MM.1S (cell line): Measurements from ENCODE around the gene SLC15A3.

Source experiments
- DNase-seq: peaks from one replicate; pipeline ENCODE4 v3.0.0-alpha.2; 2015
- H2AFZ ChIP-seq: fragments of 300-600 bp; sonication (generic); 2 replicates; pipeline ENCODE4 v1.6.0; 2016; ENCODE audit warnings: antibody characterized with exemption, low read length
- H3F3A ChIP-seq: fragments of 300-600 bp; sonication (generic); 2 replicates; pipeline ENCODE4 v1.6.1; 2016; ENCODE audit warnings: mild to moderate bottlenecking, antibody characterized with exemption, low read length, moderate library complexity, mixed read lengths; ENCODE audit not compliant: insufficient read depth
- H3K27ac ChIP-seq: fragments of 300-600 bp; sonication (generic); 2 replicates; pipeline ENCODE4 v1.5.1; 2016; ENCODE audit warnings: mild to moderate bottlenecking, low read length
- H3K27me3 ChIP-seq: fragments of 300-600 bp; sonication (generic); replicated peaks from 2 replicates; pipeline ENCODE4 v1.6.0; 2016; ENCODE audit warnings: low read length; ENCODE audit not compliant: insufficient read depth
- H3K36me3 ChIP-seq: fragments of 300-600 bp; sonication (generic); replicated peaks from 2 replicates; pipeline ENCODE4 v1.6.1; 2016; ENCODE audit warnings: mild to moderate bottlenecking, low read length, mixed read lengths; ENCODE audit not compliant: insufficient read depth
- H3K4me1 ChIP-seq: fragments of 300-600 bp; sonication (generic); 2 replicates; pipeline ENCODE4 v1.6.1; 2016; ENCODE audit warnings: low read length, mixed read lengths
- H3K4me2 ChIP-seq: fragments of 300-600 bp; sonication (generic); 2 replicates; pipeline ENCODE4 v1.6.0; 2016; ENCODE audit warnings: low read depth, low read length
- H3K4me3 ChIP-seq: fragments of 300-600 bp; sonication (generic); 2 replicates; pipeline ENCODE4 v1.5.1; 2016; ENCODE audit warnings: low read length, mixed read lengths
- H3K79me2 ChIP-seq: fragments of 300-600 bp; sonication (generic); 2 replicates; pipeline ENCODE4 v1.6.1; 2016; ENCODE audit warnings: mixed run types, low read length, mixed read lengths
- H3K9ac ChIP-seq: fragments of 300-600 bp; sonication (generic); 2 replicates; pipeline ENCODE4 v1.6.1; 2016; ENCODE audit warnings: low read length, mixed read lengths
- H3K9me2 ChIP-seq: fragments of 300-600 bp; sonication (generic); replicated peaks from 2 replicates; pipeline ENCODE4 v1.6.1; 2016; ENCODE audit warnings: mild to moderate bottlenecking, low read length, mixed read lengths; ENCODE audit not compliant: insufficient read depth
- H3K9me3 ChIP-seq: fragments of 300-600 bp; sonication (generic); replicated peaks from 2 replicates; pipeline ENCODE4 v1.6.1; 2016; ENCODE audit warnings: mild to moderate bottlenecking, low read length, mixed read lengths; ENCODE audit not compliant: insufficient read depth
- H4K20me1 ChIP-seq: fragments of 300-600 bp; sonication (generic); 2 replicates; pipeline ENCODE4 v1.6.1; 2016; ENCODE audit warnings: mild to moderate bottlenecking, low read length, moderate library complexity, mixed read lengths; ENCODE audit not compliant: insufficient read depth
- EZH2 ChIP-seq: fragments of 300-600 bp; sonication (generic); optimal IDR thresholded peaks from 2 replicates; pipeline ENCODE3; 2017; ENCODE audit warnings: low read depth, mild to moderate bottlenecking, antibody characterized with exemption, low read length, mixed read lengths
- EZH2phosphoT487 ChIP-seq: fragments of 300-600 bp; sonication (generic); IDR thresholded peaks from 2 replicates; pipeline ENCODE4 v1.6.1; 2018; ENCODE audit warnings: antibody characterized with exemption, low read length
- TF ChIP-seq, protein P1 (sequence below): fragments of 300-600 bp; sonication (generic); IDR thresholded peaks from 2 replicates; pipeline ENCODE4 v1.5.1; 2016; ENCODE audit warnings: antibody characterized with exemption, low read length, mixed read lengths

Gene SLC15A3

DNA sequence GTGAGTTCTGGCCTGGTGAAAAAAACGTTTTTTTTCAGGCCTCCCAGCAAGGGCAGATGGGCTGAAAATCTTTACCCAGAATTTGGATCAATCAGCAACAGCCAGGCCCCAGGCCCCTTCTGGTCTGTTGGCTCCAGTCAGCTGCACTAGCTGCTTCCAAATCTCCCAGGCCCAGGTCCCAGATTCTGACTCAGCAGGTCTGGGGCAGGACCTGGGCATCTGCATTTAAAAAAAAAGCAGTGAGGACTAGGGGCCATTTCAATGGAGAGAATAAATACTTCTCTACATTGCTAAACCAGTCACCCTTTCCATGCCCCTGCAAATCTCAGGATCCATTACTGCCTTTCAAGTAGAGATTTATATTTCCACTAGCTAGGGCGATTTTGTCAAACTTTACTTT, 4.3 kb downstream of the SLC15A3 start:
- no peaks in the 10 kb centered on the region for H4K20me1 ChIP-seq
- no peak overlapping the region for H3K9ac ChIP-seq
- no peak for TF ChIP-seq EZH2phosphoT487
- TF ChIP-seq, protein P1, sequence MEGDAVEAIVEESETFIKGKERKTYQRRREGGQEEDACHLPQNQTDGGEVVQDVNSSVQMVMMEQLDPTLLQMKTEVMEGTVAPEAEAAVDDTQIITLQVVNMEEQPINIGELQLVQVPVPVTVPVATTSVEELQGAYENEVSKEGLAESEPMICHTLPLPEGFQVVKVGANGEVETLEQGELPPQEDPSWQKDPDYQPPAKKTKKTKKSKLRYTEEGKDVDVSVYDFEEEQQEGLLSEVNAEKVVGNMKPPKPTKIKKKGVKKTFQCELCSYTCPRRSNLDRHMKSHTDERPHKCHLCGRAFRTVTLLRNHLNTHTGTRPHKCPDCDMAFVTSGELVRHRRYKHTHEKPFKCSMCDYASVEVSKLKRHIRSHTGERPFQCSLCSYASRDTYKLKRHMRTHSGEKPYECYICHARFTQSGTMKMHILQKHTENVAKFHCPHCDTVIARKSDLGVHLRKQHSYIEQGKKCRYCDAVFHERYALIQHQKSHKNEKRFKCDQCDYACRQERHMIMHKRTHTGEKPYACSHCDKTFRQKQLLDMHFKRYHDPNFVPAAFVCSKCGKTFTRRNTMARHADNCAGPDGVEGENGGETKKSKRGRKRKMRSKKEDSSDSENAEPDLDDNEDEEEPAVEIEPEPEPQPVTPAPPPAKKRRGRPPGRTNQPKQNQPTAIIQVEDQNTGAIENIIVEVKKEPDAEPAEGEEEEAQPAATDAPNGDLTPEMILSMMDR, result no peak
- TF ChIP-seq EZH2, result no peak
- no peaks in the 10 kb centered on the region for H3F3A ChIP-seq
- H3K27ac ChIP-seq, result no peak overlapping the region
- H3K4me1 ChIP-seq, result peaks cover 5% of the 10 kb centered on the region; the same call in 1 of the 2 replicates
- H3K9me3 ChIP-seq, result no peaks in the 10 kb centered on the region
- H3K4me3 ChIP-seq, result no peak overlapping the region
- no peaks in the 10 kb centered on the region for H3K9me2 ChIP-seq
- H2AFZ ChIP-seq, result no peak overlapping the region
- H3K36me3 ChIP-seq, result no peaks in the 10 kb centered on the region
- no peaks in the 10 kb centered on the region for H3K79me2 ChIP-seq
- DNase-seq, result no peak
- no peak overlapping the region for H3K4me2 ChIP-seq
- 0 out of 2 replicates have a peak, but pooled peaks cover 6% of the 10 kb centered on the region for H3K27me3 ChIP-seq

DNA sequence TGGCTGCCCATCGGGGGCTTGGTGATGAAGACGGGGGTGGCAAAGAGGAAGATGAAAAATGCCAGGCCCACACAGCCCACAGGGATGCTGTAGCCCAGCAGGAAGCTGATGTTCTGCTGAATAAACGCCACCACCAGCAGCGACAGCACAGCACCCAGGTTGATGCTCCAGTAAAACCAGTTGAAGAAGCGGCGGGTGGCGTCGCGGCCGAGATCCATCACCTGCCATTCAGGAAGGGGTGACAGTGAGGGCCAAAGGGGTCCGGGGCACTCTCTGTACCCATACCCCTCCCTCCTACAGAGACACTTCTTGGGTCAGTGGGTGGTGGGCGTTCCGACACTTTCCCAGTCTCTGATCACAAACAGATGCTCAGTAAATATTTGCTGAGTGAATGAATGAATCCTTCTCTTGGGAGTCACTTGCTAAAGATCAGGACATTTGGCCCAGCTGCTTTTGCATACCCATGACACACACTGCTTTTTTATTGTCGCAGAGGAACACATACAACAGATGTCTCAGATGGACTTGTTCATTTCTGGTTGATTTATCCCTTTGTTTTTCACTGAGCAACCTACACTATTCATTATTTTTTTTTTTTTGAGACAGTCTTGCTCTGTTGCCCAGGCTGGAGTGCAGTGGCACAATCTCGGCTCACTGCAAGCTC, 5.2 kb downstream of the SLC15A3 start:
- Histone ChIP-seq H3F3A (no peaks in the 10 kb centered on the region), H3K27ac (no peak overlapping the region), H3K9ac (no peak overlapping the region), H3K79me2 (no peaks in the 10 kb centered on the region), H3K36me3 (no peaks in the 10 kb centered on the region), H2AFZ (no peak overlapping the region), H3K4me3 (no peak overlapping the region), H4K20me1 (no peaks in the 10 kb centered on the region), H3K9me3 (no peaks in the 10 kb centered on the region), H3K27me3 (0 out of 2 replicates have a peak, but pooled peaks cover 6% of the 10 kb centered on the region), H3K4me1 (no peaks in the 10 kb centered on the region; the same call in 1 of the 2 replicates), H3K4me2 (no peak overlapping the region), H3K9me2 (no peaks in the 10 kb centered on the region)
- DNase-seq, result no peak
- TF ChIP-seq, protein P1, result no peak
- TF ChIP-seq EZH2 (no peak), EZH2phosphoT487 (no peak)

DNA sequence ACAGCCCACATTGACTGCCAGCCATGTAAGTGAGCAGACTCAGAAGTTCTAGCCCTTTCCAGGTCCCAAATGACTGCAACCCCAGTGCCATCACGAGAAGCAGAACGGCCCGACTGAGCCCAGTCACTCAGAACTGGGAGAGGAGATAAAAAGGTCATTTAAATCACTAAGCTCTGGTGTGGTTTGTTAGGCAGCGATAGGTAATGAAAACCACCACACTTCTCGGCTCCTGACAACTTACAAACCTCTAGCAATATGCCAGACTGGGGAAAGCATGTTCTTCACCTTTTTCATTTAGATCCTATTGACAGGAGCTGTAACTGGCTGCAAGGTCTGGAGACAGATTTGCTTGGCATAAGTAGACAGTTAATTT, 6.7 kb downstream of the SLC15A3 start:
- no peaks in the 10 kb centered on the region for H3K36me3 ChIP-seq
- no peaks in the 10 kb centered on the region for H4K20me1 ChIP-seq
- TF ChIP-seq, protein P1, result no peak
- TF ChIP-seq EZH2phosphoT487 (no peak), EZH2 (no peak)

More for the DNA sequence above, 6.7 kb downstream of the SLC15A3 start:
- no peaks in the 10 kb centered on the region for H3K9me3 ChIP-seq
- no peak overlapping the region for H3K4me3 ChIP-seq
- H3K4me2 ChIP-seq, result no peak overlapping the region
- H3K27me3 ChIP-seq, result 0 out of 2 replicates have a peak, but pooled peaks cover 6% of the 10 kb centered on the region
- H3K79me2 ChIP-seq, result no peaks in the 10 kb centered on the region
- no peaks in the 10 kb centered on the region for H3F3A ChIP-seq
- no peak overlapping the region for H3K9ac ChIP-seq
- no peaks in the 10 kb centered on the region for H3K4me1 ChIP-seq
- H3K9me2 ChIP-seq, result no peaks in the 10 kb centered on the region
- no peak overlapping the region for H2AFZ ChIP-seq
- H3K27ac ChIP-seq, result no peak overlapping the region
- DNase-seq, result no peak
